Nephron progenitor cell (in vitro differentiated cells): ENCODE results near the gene TJP2.
A peak's percentile ranks its signal among the peaks of the same experiment; 100 is the strongest.

Experiments
- DNase-seq: peaks from one replicate; pipeline ENCODE4 v3.0.0; 2021
- H3K27ac Mint-ChIP-seq: 2 replicates; pipeline ENCODE4 v1.8.0; 2021; ENCODE audit warnings: mild to moderate bottlenecking, moderate library complexity, mixed read lengths
- H3K27me3 Mint-ChIP-seq: 2 replicates; pipeline ENCODE4 v1.8.0; 2021; ENCODE audit warnings: mild to moderate bottlenecking, low read depth, mixed read lengths; ENCODE audit not compliant: poor library complexity
- H3K36me3 Mint-ChIP-seq: 2 replicates; pipeline ENCODE4 v1.8.0; 2021; ENCODE audit warnings: low read depth, mixed read lengths
- H3K4me1 Mint-ChIP-seq: 2 replicates; pipeline ENCODE4 v1.8.0; 2021; ENCODE audit warnings: mixed read lengths
- H3K4me3 Mint-ChIP-seq: 2 replicates; pipeline ENCODE4 v1.8.0; 2021; ENCODE audit warnings: mild to moderate bottlenecking, moderate library complexity, mixed read lengths
- H3K9me3 Mint-ChIP-seq: 2 replicates; pipeline ENCODE4 v1.8.0; 2021; ENCODE audit warnings: mild to moderate bottlenecking, moderate library complexity, mixed read lengths
- TF ChIP-seq, protein P1 (sequence below): fragments of 200-600 bp; sonication (generic); IDR thresholded peaks from 2 replicates; pipeline ENCODE4 v1.5.0; 2021; ENCODE audit warnings: antibody characterized with exemption

Gene TJP2

DNA sequence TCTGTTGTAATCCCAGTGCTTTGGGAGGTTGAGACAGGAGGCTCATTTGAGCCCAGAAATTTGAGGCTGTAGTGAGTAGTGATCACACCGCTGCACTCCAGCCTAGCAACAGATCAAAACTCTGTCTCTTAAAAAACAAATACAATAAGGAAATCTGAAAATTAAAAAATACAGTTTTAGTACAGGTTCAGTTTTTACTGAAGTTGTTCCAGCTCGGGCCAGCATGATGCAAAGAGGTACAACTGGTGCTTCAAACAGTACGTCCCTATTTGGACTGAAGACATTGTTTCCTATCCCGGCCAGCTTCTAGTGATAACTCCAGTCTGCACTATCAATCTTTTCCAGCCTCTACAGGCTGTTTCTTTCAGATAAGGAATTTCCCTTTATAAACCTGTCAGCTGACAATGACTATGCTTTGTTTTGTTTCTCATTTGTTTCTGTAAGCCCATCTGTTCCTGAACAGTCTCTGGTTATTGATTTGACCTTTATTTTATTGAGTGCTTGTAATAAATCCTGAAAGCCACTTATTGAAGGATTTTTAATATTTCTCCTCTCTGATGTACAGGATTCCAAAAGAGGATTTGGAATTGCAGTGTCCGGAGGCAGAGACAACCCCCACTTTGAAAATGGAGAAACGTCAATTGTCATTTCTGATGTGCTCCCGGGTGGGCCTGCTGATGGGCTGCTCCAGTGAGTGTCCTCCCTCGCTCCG is 41.9 kb downstream of the TJP2 start:
- H3K4me1 Mint-ChIP-seq: peaks cover 4% of the 10 kb centered on the region
- H3K36me3 Mint-ChIP-seq: peaks cover 14% of the 10 kb centered on the region
- TF ChIP-seq, protein P1, sequence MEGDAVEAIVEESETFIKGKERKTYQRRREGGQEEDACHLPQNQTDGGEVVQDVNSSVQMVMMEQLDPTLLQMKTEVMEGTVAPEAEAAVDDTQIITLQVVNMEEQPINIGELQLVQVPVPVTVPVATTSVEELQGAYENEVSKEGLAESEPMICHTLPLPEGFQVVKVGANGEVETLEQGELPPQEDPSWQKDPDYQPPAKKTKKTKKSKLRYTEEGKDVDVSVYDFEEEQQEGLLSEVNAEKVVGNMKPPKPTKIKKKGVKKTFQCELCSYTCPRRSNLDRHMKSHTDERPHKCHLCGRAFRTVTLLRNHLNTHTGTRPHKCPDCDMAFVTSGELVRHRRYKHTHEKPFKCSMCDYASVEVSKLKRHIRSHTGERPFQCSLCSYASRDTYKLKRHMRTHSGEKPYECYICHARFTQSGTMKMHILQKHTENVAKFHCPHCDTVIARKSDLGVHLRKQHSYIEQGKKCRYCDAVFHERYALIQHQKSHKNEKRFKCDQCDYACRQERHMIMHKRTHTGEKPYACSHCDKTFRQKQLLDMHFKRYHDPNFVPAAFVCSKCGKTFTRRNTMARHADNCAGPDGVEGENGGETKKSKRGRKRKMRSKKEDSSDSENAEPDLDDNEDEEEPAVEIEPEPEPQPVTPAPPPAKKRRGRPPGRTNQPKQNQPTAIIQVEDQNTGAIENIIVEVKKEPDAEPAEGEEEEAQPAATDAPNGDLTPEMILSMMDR: no peak
- no peaks in the 10 kb centered on the region for H3K27me3 Mint-ChIP-seq
- no peak for DNase-seq
- no peak overlapping the region for H3K4me3 Mint-ChIP-seq
- no peaks in the 10 kb centered on the region for H3K9me3 Mint-ChIP-seq
- H3K27ac Mint-ChIP-seq: no peak overlapping the region

DNA sequence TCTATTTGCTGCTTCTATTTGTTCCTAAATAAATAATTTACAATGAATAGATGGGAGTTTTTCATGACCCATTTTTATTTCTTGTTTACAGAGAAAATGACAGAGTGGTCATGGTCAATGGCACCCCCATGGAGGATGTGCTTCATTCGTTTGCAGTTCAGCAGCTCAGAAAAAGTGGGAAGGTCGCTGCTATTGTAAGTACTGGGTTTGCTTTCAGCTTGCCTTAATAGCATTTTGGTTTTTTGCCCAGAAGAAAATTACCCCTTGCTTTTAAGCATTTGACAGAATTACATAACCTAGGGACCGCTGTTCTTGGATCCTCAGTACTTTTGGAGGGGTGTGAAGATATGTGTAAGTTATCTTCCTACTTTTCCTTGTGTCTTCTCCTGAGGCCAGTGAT is 44.1 kb downstream of the TJP2 start:
- Mint-ChIP-seq H3K27ac (no peak overlapping the region), H3K4me1 (peaks cover 4% of the 10 kb centered on the region), H3K36me3 (peaks cover 14% of the 10 kb centered on the region), H3K27me3 (no peaks in the 10 kb centered on the region), H3K9me3 (no peaks in the 10 kb centered on the region), H3K4me3 (no peak overlapping the region)
- DNase-seq: no peak
- TF ChIP-seq, protein P1: no peak

DNA sequence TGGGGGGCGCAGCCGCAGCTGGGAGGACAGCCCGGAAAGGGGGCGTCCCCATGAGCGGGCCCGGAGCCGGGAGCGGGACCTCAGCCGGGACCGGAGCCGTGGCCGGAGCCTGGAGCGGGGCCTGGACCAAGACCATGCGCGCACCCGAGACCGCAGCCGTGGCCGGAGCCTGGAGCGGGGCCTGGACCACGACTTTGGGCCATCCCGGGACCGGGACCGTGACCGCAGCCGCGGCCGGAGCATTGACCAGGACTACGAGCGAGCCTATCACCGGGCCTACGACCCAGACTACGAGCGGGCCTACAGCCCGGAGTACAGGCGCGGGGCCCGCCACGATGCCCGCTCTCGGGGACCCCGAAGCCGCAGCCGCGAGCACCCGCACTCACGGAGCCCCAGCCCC is 47.0 kb downstream of the TJP2 start:
- DNase-seq: no peak
- no peaks in the 10 kb centered on the region for H3K9me3 Mint-ChIP-seq
- peaks cover 4% of the 10 kb centered on the region for H3K4me1 Mint-ChIP-seq
- peaks cover 23% of the 10 kb centered on the region for H3K36me3 Mint-ChIP-seq
- no peak overlapping the region for H3K27ac Mint-ChIP-seq
- TF ChIP-seq, protein P1: no peak
- H3K27me3 Mint-ChIP-seq: peaks cover 3% of the 10 kb centered on the region
- no peak overlapping the region for H3K4me3 Mint-ChIP-seq

DNA sequence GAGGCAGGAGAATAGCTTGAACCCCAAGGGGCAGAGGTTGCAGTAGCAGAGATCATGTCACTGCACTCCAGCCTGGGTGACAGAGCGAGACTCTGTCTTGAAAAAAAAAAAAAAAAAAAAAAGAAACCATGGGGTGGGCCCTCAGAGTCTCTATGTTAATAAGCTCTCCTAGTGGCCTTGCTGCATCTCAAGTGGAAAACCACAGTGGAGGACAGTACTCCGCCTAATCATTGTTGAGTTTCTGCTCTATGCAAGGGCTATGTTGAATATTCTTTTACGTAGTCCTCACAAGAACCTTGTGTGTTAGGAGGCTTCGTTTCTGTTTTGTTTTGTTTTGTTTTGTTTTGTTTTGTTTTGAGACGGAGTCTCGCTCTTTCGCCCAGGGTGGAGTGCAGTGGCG is 48.9 kb downstream of the TJP2 start:
- Mint-ChIP-seq H3K27me3 (peaks cover 3% of the 10 kb centered on the region), H3K36me3 (peaks cover 24% of the 10 kb centered on the region), H3K27ac (no peak overlapping the region), H3K4me3 (no peak overlapping the region), H3K4me1 (peaks cover 7% of the 10 kb centered on the region), H3K9me3 (no peaks in the 10 kb centered on the region)
- no peak for DNase-seq
- TF ChIP-seq, protein P1: no peak

DNA sequence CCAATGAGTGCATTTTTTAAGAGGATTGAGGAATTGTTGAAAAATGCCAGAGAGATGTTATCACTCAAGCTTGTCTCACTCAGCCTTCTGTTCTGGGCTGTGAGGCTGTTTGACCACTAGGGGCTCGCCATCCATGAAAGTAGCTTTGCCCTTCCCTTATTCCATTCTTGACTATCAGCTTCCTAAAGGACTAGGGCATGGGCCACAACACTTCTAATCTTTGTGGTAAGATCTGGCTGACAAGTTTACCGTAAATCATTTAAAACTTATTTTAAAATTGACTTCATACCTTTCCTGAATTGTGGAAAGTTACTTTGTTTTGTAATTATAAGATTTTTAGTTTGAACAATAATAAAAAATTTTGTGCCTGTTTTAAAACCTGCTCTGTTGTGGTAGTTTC is 49.5 kb downstream of the TJP2 start:
- H3K27ac Mint-ChIP-seq: no peak overlapping the region
- H3K4me1 Mint-ChIP-seq: peaks cover 9% of the 10 kb centered on the region
- no peak overlapping the region for H3K4me3 Mint-ChIP-seq
- no peaks in the 10 kb centered on the region for H3K9me3 Mint-ChIP-seq
- DNase-seq: peak; percentile 40
- peaks cover 3% of the 10 kb centered on the region for H3K27me3 Mint-ChIP-seq
- H3K36me3 Mint-ChIP-seq: peaks cover 21% of the 10 kb centered on the region
- TF ChIP-seq, protein P1: peak; percentile 67

DNA sequence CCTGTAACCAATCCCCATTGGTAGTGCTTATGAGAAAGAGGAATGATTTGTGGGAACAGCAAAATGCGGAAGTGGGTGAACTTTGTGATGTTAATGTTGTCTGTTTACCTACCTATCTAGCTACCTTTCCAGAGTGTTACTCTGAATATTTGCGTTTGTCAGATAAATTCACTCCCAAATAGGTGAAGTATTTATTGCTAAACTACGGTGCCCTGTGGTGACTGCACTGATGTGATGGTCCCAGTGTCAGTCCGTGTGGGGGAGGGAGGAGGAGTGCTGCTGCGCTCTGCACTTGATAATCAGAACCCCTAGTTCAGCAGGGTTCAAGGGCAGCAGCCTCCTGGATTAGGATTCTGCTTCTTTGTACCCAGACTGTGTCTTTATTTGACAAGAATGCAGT is 55.3 kb downstream of the TJP2 start:
- TF ChIP-seq, protein P1: no peak
- Mint-ChIP-seq H3K27ac (no peak overlapping the region), H3K36me3 (peaks cover 12% of the 10 kb centered on the region), H3K4me3 (no peak overlapping the region), H3K27me3 (peaks cover 3% of the 10 kb centered on the region), H3K4me1 (peaks cover 11% of the 10 kb centered on the region), H3K9me3 (no peaks in the 10 kb centered on the region)
- no peak for DNase-seq
